Pancreas (tissue), 10 donors: Measurements from ENCODE around the gene MYL2. TPM values are rescaled to one million over a fixed set of nuclear protein-coding genes. Genes with fewer than 3 reads are reported as not detected.

Experiments
- ATAC-seq, 4 donors: fragments of 200-7000 bp; cut with Tn5 transposase; one replicate each; pipeline versions ENCODE4 v1.8.0 to v1.9.1; 2020; ENCODE audit warnings: mild to moderate bottlenecking in 4 of 4, moderate library complexity in 4 of 4
- DNase-seq, 6 donors: peaks; one replicate each; pipeline ENCODE4 v3.0.0-alpha.2; 2020
- FAIRE-seq: peaks from 2 replicates; lab custom pipeline; 2012; peaks lifted over from hg19 to GRCh38; lab: Jason Lieb, UNC
- H3K27ac ChIP-seq, 4 donors: fragments of 200-600 bp; sonication (generic); 1 replicate in 3 of 4; 2 replicates in 1 of 4; pipeline versions ENCODE4 v1.5.0 to v1.8.0; 2020
- H3K27me3 ChIP-seq, 4 donors: fragments of 200-600 bp; one replicate each; pipeline ENCODE4 v1.8.0; 2021
- H3K36me3 ChIP-seq, 3 donors: fragments of 200-600 bp; sonication (generic) in 1 of 3; one replicate each; pipeline versions ENCODE4 v1.5.0 to v1.8.0; 2020 to 2021
- H3K4me1 ChIP-seq, 3 donors: fragments of 200-600 bp; one replicate each; pipeline ENCODE4 v1.8.0; 2021
- H3K4me3 ChIP-seq, 4 donors: fragments of 200-600 bp; sonication (generic) in 2 of 4; one replicate each; pipeline versions ENCODE4 v1.5.0 to v1.8.0; 2020 to 2021
- H3K9me3 ChIP-seq, 4 donors: fragments of 200-600 bp; one replicate each; pipeline ENCODE4 v1.8.0; 2021
- CTCF ChIP-seq, 4 donors: fragments of 200-600 bp; sonication (generic) in 3 of 4; IDR thresholded peaks; one replicate each; pipeline versions ENCODE4 v1.5.0 to v1.8.0; 2021; ENCODE audit warnings: antibody characterized with exemption in 4 of 4
- WGBS, 2 donors: extraction: QIAGEN DNeasy Blood & Tissue Kit; methylation state at CpG; one replicate each; pipeline ENCODE4 v1.1.7; 2013; 5-methylcytosine and 5-hydroxymethylcytosine counted together
- intact Hi-C, 3 donors: fragments of 100-400 bp; cut with DNase I; formaldehyde crosslinking; loops; one replicate each; pipeline versions ENCODE4 v1.11.1 to v1.14.2; 2022
- polyA plus RNA-seq, 2 donors: library from polyadenylated mRNA; stranded (reverse); fragments of 200-250 nt; gene quantifications; one replicate each; pipeline ENCODE4 v1.2.3, GENCODE V29; 2013
- total RNA-seq, 6 donors: library from RNA; stranded (reverse); fragmentation: NEBNext Ultra II Directional in 4 of 6; extraction: Animal tissue kit (Norgen Biotek cat#: 25700) in 4 of 6; gene quantifications; one replicate each; pipeline versions ENCODE4 v1.2.1 to v1.2.4, GENCODE V29; 2021 to 2023
- donor health status: healthy with polysubstance abuse.
- donor health status: DM: no; HTN: no; CAD: no; lungs with moderate emphysema.
- donor health status: DM: no; HTN: no; CAD: no.
- donor health status: control.
- donor health status: control.
- donor health status: Bipolar disorder and iron deficiency.
- donor health status: DM: yes; HTN: yes; CAD: no.
- donor health status: DM: no; HTN: no; CAD: no.
- donor health status: DM: no; HTN: no; CAD: no.
- donor health status: DM: yes; HTN: yes; CAD: no.

MYL2 gene
- total and polyA plus RNA-seq, 8 donors: 1.6 to 12.0 (median 7.1) TPM; not detected in 5

- Histone ChIP-seq H3K36me3 (no peaks in the 10 kb centered on the region), H3K4me3 (no peak overlapping the region), H3K9me3 (no peaks in the 10 kb centered on the region), H3K4me1 (peaks cover 0 to 3% (median 0%) of the 10 kb centered on the region in 3 donors), H3K27ac (no peak overlapping the region), H3K27me3 (no peaks in the 10 kb centered on the region)
- DNase-seq (no peak), FAIRE-seq (no peak), ATAC-seq (no peak)
- WGBS, 2 donors: 67 to 72% methylated on average over 7 of the region's 7 CpGs
- TF ChIP-seq CTCF (IDR thresholded peaks at IDR 0.05): no peak
- intact Hi-C loops: loop anchor here in 1 of 3 donors (5.0 kb wide), 1 partner anchor 376 kb away; no protein-coding TSS in a partner anchor
Observed at GRCh38 chr12:110940933-110941332, 20.6 kb upstream of the MYL2 start.

- intact Hi-C loops: loop anchor here in 1 of 3 donors (5.0 kb wide), 1 partner anchor 377 kb away; no protein-coding TSS in a partner anchor
- Histone ChIP-seq H3K4me3 (no peak overlapping the region), H3K27me3 (no peaks in the 10 kb centered on the region), H3K27ac (no peak overlapping the region), H3K4me1 (peaks cover 0 to 3% (median 0%) of the 10 kb centered on the region in 3 donors), H3K9me3 (no peaks in the 10 kb centered on the region), H3K36me3 (no peaks in the 10 kb centered on the region)
- FAIRE-seq: no peak
- no peak for DNase-seq
- 79 to 82% methylated on average over 4 of the region's 4 CpGs for WGBS, 2 donors
- ATAC-seq: no peak
- TF ChIP-seq CTCF (IDR thresholded peaks at IDR 0.05): no peak
Observed at GRCh38 chr12:110940296-110940695, 19.9 kb upstream of the MYL2 start.

GRCh38 chr12:110937104-110937641, 16.8 kb upstream of the MYL2 start:
- Histone ChIP-seq H3K27ac (no peak overlapping the region), H3K4me3 (no peak overlapping the region), H3K27me3 (no peaks in the 10 kb centered on the region), H3K36me3 (no peaks in the 10 kb centered on the region), H3K4me1 (peaks cover 0 to 3% (median 0%) of the 10 kb centered on the region in 3 donors), H3K9me3 (no peaks in the 10 kb centered on the region)
- peak; percentile 61 to 92 (median 84) for ATAC-seq
- FAIRE-seq: no peak
- 4 to 5% methylated on average over 21 of the region's 21 CpGs for WGBS, 2 donors
- TF ChIP-seq CTCF (IDR thresholded peaks at IDR 0.05): peak; percentile 85 to 93 (median 89)
- peak; percentile 19 to 86 (median 54) for DNase-seq
- intact Hi-C loops: loop anchor here in 2 of 3 donors (10.0 kb wide), 2 partner anchors 368 to 378 kb away; no protein-coding TSS in a partner anchor

GRCh38 chr12:110936367-110937103, 16.2 kb upstream of the MYL2 start:
- H3K36me3 ChIP-seq: no peaks in the 10 kb centered on the region
- H3K27ac ChIP-seq: no peak overlapping the region
- no peak for DNase-seq
- peak; percentile 11 to 68 (median 55) for ATAC-seq
- no peak for TF ChIP-seq CTCF (IDR thresholded peaks at IDR 0.05)
- intact Hi-C loops: loop anchor here in 2 of 3 donors (10.0 kb wide), 2 partner anchors 368 to 378 kb away; no protein-coding TSS in a partner anchor
- FAIRE-seq: no peak
- peaks cover 0 to 3% (median 0%) of the 10 kb centered on the region in 3 donors for H3K4me1 ChIP-seq
- 36 to 38% methylated on average over 13 of the region's 13 CpGs for WGBS, 2 donors
- H3K4me3 ChIP-seq: no peak overlapping the region
- H3K9me3 ChIP-seq: no peaks in the 10 kb centered on the region
- H3K27me3 ChIP-seq: no peaks in the 10 kb centered on the region
